DMS 273 treated with DMSO at 0.1 percent for 48 hours (cell line): Measurements from ENCODE around the gene GABRP.
"Not testable (repeated sequence)": the region's sequence is repeated elsewhere in the genome, so short reads cannot be mapped to it uniquely, and the experiment has no call there.

Source experiments
- DNase-seq: peaks from one replicate; lab custom pipeline; 2025; lab: John Stamatoyannopoulos, UW

GABRP gene, protein sequence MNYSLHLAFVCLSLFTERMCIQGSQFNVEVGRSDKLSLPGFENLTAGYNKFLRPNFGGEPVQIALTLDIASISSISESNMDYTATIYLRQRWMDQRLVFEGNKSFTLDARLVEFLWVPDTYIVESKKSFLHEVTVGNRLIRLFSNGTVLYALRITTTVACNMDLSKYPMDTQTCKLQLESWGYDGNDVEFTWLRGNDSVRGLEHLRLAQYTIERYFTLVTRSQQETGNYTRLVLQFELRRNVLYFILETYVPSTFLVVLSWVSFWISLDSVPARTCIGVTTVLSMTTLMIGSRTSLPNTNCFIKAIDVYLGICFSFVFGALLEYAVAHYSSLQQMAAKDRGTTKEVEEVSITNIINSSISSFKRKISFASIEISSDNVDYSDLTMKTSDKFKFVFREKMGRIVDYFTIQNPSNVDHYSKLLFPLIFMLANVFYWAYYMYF

GRCh38 chr5:170783498-170784247 is at the start of gene GABRP:
Gene GABRP, plus strand, starts transcription at chr5:170783725. Its CDS starts 4,891 bp downstream, at chr5:170788616.
- DNase-seq = no peak

- DNase-seq = no peak
Observed at GRCh38 chr5:170736966-170737365, 46.6 kb upstream of the GABRP start.

- peak; percentile 85 for DNase-seq
Observed at GRCh38 chr5:170737591-170737990, 45.9 kb upstream of the GABRP start.

GRCh38 chr5:170738840-170739239 is 44.7 kb upstream of the GABRP start:
- no peak for DNase-seq

GRCh38 chr5:170739446-170739845 is 44.1 kb upstream of the GABRP start:
- no peak for DNase-seq

DNA sequence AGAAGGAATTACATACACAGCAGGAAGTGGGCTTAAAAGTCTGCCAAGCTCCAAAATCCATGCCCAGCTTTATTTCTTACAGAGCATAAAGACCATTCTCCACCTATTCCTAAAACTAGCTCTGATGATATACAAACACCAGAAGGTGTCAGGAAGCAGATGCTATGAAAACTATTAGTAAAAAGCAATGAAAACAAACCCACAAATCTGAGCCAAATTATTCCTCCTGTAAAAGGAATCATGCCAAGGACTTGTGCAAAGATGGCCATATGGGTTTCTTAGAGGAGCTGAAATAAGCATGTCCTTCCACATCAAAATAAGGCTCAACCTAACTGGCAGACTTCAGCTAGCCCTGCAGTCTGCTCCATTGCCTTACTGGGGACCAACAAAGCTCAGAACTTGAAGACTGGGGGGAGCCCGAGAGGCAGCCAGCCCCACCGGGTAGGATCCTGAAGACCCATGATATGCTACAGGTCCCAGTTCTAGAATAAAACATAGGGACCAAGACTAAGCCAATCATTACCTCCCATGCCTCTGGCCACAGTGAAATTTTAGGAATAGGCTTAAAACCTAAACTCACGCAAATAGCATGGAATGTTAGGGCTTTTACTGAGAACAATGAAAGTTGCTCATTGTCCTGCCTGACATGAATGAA is 42.8 kb upstream of the GABRP start:
- DNase-seq = peak; percentile 83

DNA sequence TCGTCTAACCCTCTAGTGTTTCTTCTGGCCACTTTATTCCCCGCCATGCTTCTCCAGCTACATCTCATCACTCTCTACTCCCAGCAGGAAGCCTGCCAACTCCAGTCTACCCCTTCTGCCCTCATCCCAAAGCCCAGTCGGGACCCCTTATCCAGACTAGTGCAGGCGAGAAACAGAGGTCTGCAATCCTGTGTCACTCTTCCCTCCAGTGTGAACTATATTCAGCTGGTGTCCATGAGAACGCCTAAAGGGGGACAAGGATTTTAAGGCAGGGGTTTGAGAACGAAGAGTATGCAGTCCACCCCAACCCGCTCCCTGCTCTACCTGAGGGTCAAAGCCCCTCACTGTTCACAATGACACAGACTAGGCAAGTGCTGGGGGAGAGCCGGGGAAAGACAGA is 41.7 kb upstream of the GABRP start:
- no peak for DNase-seq

GRCh38 chr5:170743876-170744212 is 39.7 kb upstream of the GABRP start:
- no peak for DNase-seq

DNA sequence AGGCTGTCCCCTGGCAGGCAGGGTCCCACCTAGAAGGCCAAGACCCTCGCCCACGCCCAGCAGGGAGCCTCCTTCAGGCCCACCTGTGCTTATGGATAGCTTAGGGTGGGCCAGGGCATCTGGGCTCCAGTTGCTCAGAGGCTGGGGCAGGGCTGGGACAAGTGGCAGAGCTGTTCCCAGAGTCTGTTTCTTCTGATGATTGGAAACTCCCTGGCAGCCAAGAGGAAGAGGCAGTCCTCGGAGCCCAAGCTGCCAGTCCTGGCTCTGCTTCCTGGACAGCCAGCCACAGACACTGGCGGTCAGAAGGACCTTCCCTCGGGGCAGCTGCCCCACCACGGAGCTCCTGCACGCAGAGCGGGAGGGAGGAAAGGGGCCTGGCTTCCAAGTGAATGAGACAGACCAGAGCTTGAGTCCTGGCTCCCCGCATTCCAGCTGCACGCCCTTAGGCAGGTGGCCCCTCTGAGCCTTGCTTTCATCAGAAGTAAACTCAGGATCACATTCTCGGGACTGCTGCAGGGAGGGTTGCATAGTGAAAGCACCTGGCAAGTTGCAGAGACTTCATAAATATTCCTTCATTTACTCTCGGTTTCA is 37.9 kb upstream of the GABRP start:
- no peak for DNase-seq

- DNase-seq = no peak
Observed at GRCh38 chr5:170746075-170746960, 37.2 kb upstream of the GABRP start.

- no peak for DNase-seq
Observed at GRCh38 chr5:170746961-170747340, 36.6 kb upstream of the GABRP start.

DNA sequence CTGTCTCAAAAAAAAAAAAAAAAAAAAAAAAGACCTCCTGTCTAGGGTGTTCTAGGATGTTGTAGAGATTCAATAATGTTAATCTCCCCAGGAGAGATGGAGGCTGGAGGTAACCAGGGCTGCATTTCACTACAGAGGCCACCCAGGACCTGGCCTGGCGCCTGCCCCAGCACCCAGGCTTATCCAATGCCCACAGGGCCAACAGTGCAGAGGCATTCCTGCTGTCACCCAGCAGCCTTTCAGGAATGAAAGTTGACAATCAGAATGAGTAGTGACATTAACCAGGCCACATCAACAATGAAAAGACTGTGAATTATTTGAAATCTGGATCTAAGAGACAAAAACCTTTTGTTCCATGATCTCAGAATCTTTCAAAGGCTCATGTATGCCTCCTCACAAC is 36.2 kb upstream of the GABRP start:
- DNase-seq = no peak

DNA sequence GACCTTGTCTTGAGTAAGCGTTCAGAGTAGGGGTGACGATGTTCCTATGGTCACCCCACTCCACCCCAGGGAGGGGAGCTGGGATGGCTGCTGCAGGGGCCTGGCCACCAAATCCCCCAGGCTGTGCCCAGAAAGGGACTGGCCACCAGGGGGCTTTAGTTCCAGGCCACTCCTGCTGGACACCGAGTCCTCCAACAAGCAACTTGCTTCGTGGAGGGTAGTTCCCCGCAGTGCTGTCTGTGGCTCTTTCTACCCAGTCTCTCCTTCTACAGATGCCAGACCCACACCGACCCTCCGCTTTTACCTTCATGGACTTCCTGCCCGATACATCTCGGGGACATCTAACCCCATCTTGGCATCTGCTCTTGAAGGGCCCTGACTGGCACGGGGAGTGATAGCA is 35.7 kb upstream of the GABRP start:
- no peak for DNase-seq

DNA sequence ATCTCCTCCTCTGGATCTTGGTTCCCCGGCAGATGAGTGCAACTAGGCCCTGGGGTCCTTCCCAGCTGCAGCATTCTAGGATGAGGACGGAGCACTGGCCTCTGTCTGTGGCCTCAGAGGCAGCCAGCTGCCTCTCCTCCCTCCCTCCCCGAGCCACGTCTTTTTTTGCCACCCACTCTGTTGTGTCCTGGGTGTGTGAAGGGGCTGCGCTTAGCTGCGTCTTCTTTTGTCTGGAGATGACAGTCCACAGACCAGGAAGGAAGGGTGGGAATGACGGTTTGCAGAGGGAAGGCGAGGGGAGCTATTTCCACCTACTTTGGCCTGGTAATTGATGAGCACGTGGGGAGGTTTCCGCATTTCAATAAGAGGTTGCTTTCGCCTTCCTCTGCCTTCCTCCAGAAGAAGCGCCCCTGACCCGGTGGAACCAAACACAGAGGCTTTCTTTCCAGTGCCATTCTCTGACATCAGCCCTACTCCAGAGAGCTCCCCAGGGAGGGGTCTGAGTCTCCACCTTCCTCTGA is 34.5 kb upstream of the GABRP start:
- DNase-seq = no peak

DNA sequence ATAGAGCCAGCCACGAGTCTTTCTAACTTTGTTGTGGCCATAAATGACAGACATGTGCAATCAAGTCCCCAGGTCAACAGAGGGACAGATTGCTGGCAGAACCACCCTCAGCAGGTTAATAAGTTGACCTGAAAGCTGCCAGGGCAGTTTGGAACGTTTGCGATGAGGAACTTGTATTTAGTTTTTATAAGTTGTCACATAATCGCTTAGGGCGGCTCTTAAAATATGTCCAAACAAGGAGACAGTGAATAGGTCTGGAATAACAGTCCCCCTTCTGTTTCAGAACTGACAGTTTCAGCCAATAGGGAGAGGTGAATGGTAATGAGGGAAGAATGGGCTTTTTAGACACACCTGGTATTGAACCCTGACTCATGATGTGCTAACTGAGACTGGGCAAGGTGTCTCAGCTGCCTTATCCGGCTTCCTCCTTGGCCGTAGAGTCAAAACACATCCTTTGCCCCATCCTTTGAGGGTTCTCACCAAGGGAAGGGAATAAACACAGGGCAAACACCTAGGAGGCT is 33.6 kb upstream of the GABRP start:
- DNase-seq = no peak

- no peak for DNase-seq
Observed at GRCh38 chr5:170750791-170751190, 32.7 kb upstream of the GABRP start.

DNA sequence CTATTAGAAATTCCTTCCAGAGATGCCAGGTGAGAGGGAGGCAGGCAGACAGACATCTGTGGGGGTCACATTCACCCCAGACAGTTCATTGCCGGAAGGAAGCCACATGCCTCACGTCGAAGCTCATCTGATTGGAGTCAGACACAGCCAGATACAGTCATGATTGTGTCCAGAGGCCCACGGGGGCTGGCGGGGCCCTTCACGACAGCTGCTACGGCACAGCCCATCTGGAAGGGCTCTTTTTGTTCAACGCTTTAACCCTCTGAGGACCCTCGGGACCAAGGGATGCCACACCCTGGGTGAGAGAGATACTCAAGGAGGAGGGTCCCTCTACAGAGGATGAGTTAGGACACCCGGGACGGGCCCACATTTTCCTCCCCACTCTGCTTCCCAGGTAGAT is 31.9 kb upstream of the GABRP start:
- peak; percentile 73 for DNase-seq

GRCh38 chr5:170752257-170753215 is 31.0 kb upstream of the GABRP start:
- peak; percentile 96 for DNase-seq

- DNase-seq = no peak
Observed at GRCh38 chr5:170753311-170753710, 30.2 kb upstream of the GABRP start.

DNA sequence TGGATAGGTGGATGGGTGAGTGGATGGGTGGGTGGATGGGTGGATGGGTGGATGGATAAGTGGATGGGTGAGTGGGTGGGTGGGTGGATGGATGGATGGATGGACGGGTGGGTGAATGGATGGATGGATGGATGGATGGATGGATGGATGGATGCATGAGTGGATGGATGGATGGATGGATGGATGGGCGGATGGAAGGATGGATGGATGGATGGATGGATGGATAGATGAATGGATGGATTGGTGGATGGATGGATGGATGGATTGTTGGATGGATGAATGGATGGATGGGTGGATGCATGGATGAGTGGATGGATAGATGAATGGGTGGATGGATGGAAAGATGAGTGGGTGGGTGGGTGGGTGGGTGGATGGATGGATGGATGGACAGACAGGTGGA is 29.0 kb upstream of the GABRP start:
- DNase-seq = not testable (repeated sequence)
